GM12872 (cell line): Measurements from ENCODE around the gene C8B.

Source experiments
- CTCF ChIP-seq: IDR thresholded peaks from 3 replicates; pipeline ENCODE4 v1.5.1; 2011; ENCODE audit warnings: low read depth, mild to moderate bottlenecking, low read length, moderate library complexity; ENCODE audit not compliant: insufficient read depth

C8B gene

GRCh38 chr1:56965916-56966697 is at the start of gene C8B:
Gene C8B, minus strand, starts transcription at chr1:56966015. Its CDS starts 67 bp downstream, at chr1:56965948.
- TF ChIP-seq CTCF: no peak

GRCh38 chr1:57015071-57015470 is 49.3 kb upstream of the C8B start:
- no peak for TF ChIP-seq CTCF

- no peak for TF ChIP-seq CTCF
Observed at GRCh38 chr1:57013522-57013921, 47.7 kb upstream of the C8B start.

- TF ChIP-seq CTCF: no peak
Observed at GRCh38 chr1:57012315-57012714, 46.5 kb upstream of the C8B start.

GRCh38 chr1:57010511-57010910 is 44.7 kb upstream of the C8B start:
- TF ChIP-seq CTCF: no peak

GRCh38 chr1:57007948-57008347 is 42.1 kb upstream of the C8B start:
- TF ChIP-seq CTCF: no peak

GRCh38 chr1:57007472-57007871 is 41.7 kb upstream of the C8B start:
- no peak for TF ChIP-seq CTCF
